ENCODE data around the gene FN3K.

DNA sequence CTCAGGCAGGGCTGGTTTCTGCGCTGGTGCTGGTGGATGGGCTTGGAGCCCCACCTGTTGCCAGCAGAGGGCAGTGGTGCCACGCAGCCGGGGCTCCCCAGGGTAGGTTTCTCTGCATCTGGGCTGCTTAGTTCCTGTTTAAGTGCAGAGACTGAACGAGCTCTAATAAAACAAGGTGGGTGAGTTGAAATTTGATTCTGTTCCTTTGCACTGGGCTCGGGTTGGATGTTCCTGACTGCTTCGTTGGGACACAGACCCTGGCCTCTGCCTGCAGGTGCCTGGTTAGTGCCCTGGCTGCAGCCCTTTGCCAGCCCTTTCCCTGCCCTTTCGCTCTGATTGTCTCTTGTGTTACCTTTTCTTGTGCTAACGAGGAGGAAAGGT, 46.5 kb downstream of the FN3K start:
- TF ChIP-seq CTCF (IDR thresholded peaks at IDR 0.05; ENCODE audit: insufficient read depth, low read length, poor library complexity, severe bottlenecking): peak; percentile 96
- TF ChIP-seq EZH2phosphoT487 (conservative IDR thresholded peaks at IDR 0.05; ENCODE audit: low read length): no peak
